Fibroblast of lung (primary cell): ENCODE measurements around the gene ELMO1. TPM values are rescaled to one million over a fixed set of nuclear protein-coding genes. Genes with fewer than 3 reads are reported as not detected.

Source experiments
- DNase-seq, 2 donors: peaks; one replicate each; pipeline versions ENCODE4 v3.0.0 to v3.0.0-alpha.2; 2010; ENCODE audit warnings: low read depth in 2 of 2
- H2AFZ ChIP-seq: 2 replicates; pipeline ENCODE4 v1.5.1; 2012; ENCODE audit warnings: low read length, control low read depth, inconsistent platforms
- H3K27ac ChIP-seq: 2 replicates; pipeline ENCODE4 v1.5.1; 2011; ENCODE audit warnings: low read length, control low read depth; ENCODE audit not compliant: insufficient read depth
- H3K27me3 ChIP-seq: 2 replicates; pipeline ENCODE4 v1.5.1; 2011; ENCODE audit warnings: mild to moderate bottlenecking, low read length; ENCODE audit not compliant: control insufficient read depth, insufficient read depth
- H3K36me3 ChIP-seq: 2 replicates; pipeline ENCODE4 v1.5.1; 2011; ENCODE audit warnings: low read length; ENCODE audit not compliant: control insufficient read depth, insufficient read depth
- H3K4me1 ChIP-seq: 2 replicates; pipeline ENCODE4 v1.5.1; 2011; ENCODE audit warnings: low read length; ENCODE audit not compliant: control insufficient read depth, insufficient read depth; ENCODE audit errors: extremely low read depth
- H3K4me2 ChIP-seq: 2 replicates; pipeline ENCODE4 v1.5.1; 2011; ENCODE audit warnings: low read length, control low read depth; ENCODE audit not compliant: insufficient read depth; ENCODE audit errors: extremely low read depth
- H3K4me3 ChIP-seq, 4 experiments: fragments of 200-600 bp in 1 of 4; sonication (generic) in 1 of 4; replicated peaks in 1 of 4; 2 replicates each; pipeline ENCODE4 v1.5.1; 2011 to 2016; ENCODE audit warnings: low read length in 4 of 4, low read depth in 3 of 4, mild to moderate bottlenecking in 3 of 4, control low read depth in 2 of 4, inconsistent platforms in 1 of 4, mixed read lengths in 1 of 4; ENCODE audit not compliant: insufficient read depth in 1 of 4; ENCODE audit errors: control extremely low read depth in 1 of 4
- H3K79me2 ChIP-seq: 2 replicates; pipeline ENCODE4 v1.5.1; 2012; ENCODE audit warnings: mild to moderate bottlenecking, low read length, inconsistent platforms; ENCODE audit not compliant: control insufficient read depth, insufficient read depth
- H3K9ac ChIP-seq: 2 replicates; pipeline ENCODE4 v1.5.1; 2011; ENCODE audit warnings: mild to moderate bottlenecking, low read length, control low read depth; ENCODE audit not compliant: insufficient read depth
- H3K9me3 ChIP-seq: 2 replicates; pipeline ENCODE4 v1.5.1; 2012; ENCODE audit warnings: low read depth, low read length; ENCODE audit not compliant: control insufficient read depth, insufficient read depth
- H4K20me1 ChIP-seq: 2 replicates; pipeline ENCODE4 v1.5.1; 2011; ENCODE audit warnings: low read length; ENCODE audit not compliant: control insufficient read depth, insufficient read depth; ENCODE audit errors: extremely low read depth
- CTCF ChIP-seq, 2 donors: IDR thresholded peaks in 1 of 2; conservative IDR thresholded peaks in 1 of 2; 1 replicate in 1 of 2; 2 replicates in 1 of 2; pipeline ENCODE4 v1.5.1; 2011 to 2012; ENCODE audit warnings: low read length in 2 of 2, control low read depth in 1 of 2, inconsistent platforms in 1 of 2, low read depth in 1 of 2, mild to moderate bottlenecking in 1 of 2
- EZH2 ChIP-seq: IDR thresholded peaks from 2 replicates; pipeline ENCODE4 v1.5.1; 2012; ENCODE audit warnings: low read length, control low read depth, mild to moderate bottlenecking; ENCODE audit errors: missing control alignments
- polyA plus RNA-seq, 2 donors: library from polyadenylated mRNA; depleted of rRNA in 1 of 2; stranded (reverse) in 1 of 2; unstranded in 1 of 2; fragments of >200 nt; gene quantifications; 2 replicates each; pipeline ENCODE4 v1.2.1, GENCODE V29; 2011 to 2012; ENCODE audit warnings: missing spikeins in 1 of 2
- total RNA-seq: library from RNA; depleted of rRNA; stranded (reverse); fragments of >200 nt; gene quantifications from 2 replicates; pipeline ENCODE4 v1.2.1, GENCODE V29; 2014

The ELMO1 gene
- total and polyA plus RNA-seq, 2 donors (not counting 1 experiment from before 2014, with no cell fraction given) = 0.50 TPM; not detected in 1

- Histone ChIP-seq H3K4me3 (no peak overlapping the region), H4K20me1 (no peaks in the 10 kb centered on the region), H3K9me3 (no peaks in the 10 kb centered on the region), H3K79me2 (no peaks in the 10 kb centered on the region), H3K36me3 (no peaks in the 10 kb centered on the region), H3K27ac (no peak overlapping the region), H3K4me1 (no peaks in the 10 kb centered on the region), H3K4me2 (no peak overlapping the region), H2AFZ (no peak overlapping the region), H3K9ac (no peak overlapping the region), H3K27me3 (no peaks in the 10 kb centered on the region)
- TF ChIP-seq EZH2 (no peak), CTCF (conservative IDR thresholded peaks at IDR 0.05 in 1 of 2, IDR thresholded peaks at IDR 0.05 in 1 of 2; ENCODE audit: low read depth in 1 of 2, low read length in 2 of 2) (no peak)
- DNase-seq = no peak
Measured at GRCh38 chr7:37039131-37039749, 409.4 kb downstream of the ELMO1 start.

- Histone ChIP-seq H3K27ac (no peak overlapping the region), H3K36me3 (no peaks in the 10 kb centered on the region), H3K4me3 (no peak overlapping the region), H3K9ac (no peak overlapping the region), H3K27me3 (no peaks in the 10 kb centered on the region), H3K4me2 (no peak overlapping the region), H3K4me1 (no peaks in the 10 kb centered on the region), H3K9me3 (no peaks in the 10 kb centered on the region), H3K79me2 (no peaks in the 10 kb centered on the region), H4K20me1 (no peaks in the 10 kb centered on the region), H2AFZ (no peak overlapping the region)
- DNase-seq = no peak
- TF ChIP-seq CTCF (conservative IDR thresholded peaks at IDR 0.05 in 1 of 2, IDR thresholded peaks at IDR 0.05 in 1 of 2; ENCODE audit: low read depth in 1 of 2, low read length in 2 of 2) (no peak), EZH2 (no peak)
Measured at GRCh38 chr7:37038706-37039105, 410.0 kb downstream of the ELMO1 start.

GRCh38 chr7:37037286-37037685 is 411.4 kb downstream of the ELMO1 start:
- H3K27me3 ChIP-seq = no peaks in the 10 kb centered on the region
- H3K4me2 ChIP-seq = no peak overlapping the region
- no peaks in the 10 kb centered on the region for H3K9me3 ChIP-seq
- no peaks in the 10 kb centered on the region for H3K36me3 ChIP-seq
- no peak overlapping the region for H3K27ac ChIP-seq
- no peak overlapping the region for H2AFZ ChIP-seq
- no peaks in the 10 kb centered on the region for H4K20me1 ChIP-seq
- DNase-seq = no peak
- TF ChIP-seq CTCF (conservative IDR thresholded peaks at IDR 0.05 in 1 of 2, IDR thresholded peaks at IDR 0.05 in 1 of 2; ENCODE audit: low read depth in 1 of 2, low read length in 2 of 2) (no peak), EZH2 (no peak)
- H3K4me1 ChIP-seq = peaks cover 7% of the 10 kb centered on the region
- H3K4me3 ChIP-seq = no peak overlapping the region
- H3K79me2 ChIP-seq = no peaks in the 10 kb centered on the region
- H3K9ac ChIP-seq = no peak overlapping the region
